GM10248 (cell line): ENCODE results near the gene MKRN1.
"Not testable (repeated sequence)": the region's sequence is repeated elsewhere in the genome, so short reads cannot be mapped to it uniquely, and the experiment has no call there.

Experiments
- CTCF ChIA-PET: fragments of 300-600 bp; sonication (Branson Sonifier 250); formaldehyde crosslinking; extraction: SDS; loops from one replicate; lab custom pipeline; 2021; ENCODE audit warnings: antibody characterized with exemption; lab: Yijun Ruan, JAX
- POLR2A ChIA-PET: fragments of 350-650 bp; sonication (Branson Sonifier 250); formaldehyde crosslinking; extraction: SDS; loops from one replicate; lab custom pipeline; 2020; ENCODE audit warnings: antibody characterized with exemption; lab: Yijun Ruan, JAX
- DNase-seq: peaks from one replicate; pipeline ENCODE4 v3.0.0; 2012; ENCODE audit errors: extremely low spot score
- TF ChIP-seq, protein P1 (sequence below): IDR thresholded peaks from 2 replicates; pipeline ENCODE4 v1.5.1; 2012; ENCODE audit warnings: mild to moderate bottlenecking, low read depth; ENCODE audit errors: extremely low read depth, missing control alignments, control extremely low read depth

The MKRN1 gene

GRCh38 chr7:140454657-140455015, 24.7 kb downstream of the MKRN1 start:
- ChIA-PET POLR2A (no interaction called here), CTCF (interaction anchor here (0.9 to 1.5 kb wide), 2 partner anchors 10 to 15 kb away, joined by 3 to 4 read pairs; no protein-coding TSS in a partner anchor)
- DNase-seq = no peak
- TF ChIP-seq, protein P1, sequence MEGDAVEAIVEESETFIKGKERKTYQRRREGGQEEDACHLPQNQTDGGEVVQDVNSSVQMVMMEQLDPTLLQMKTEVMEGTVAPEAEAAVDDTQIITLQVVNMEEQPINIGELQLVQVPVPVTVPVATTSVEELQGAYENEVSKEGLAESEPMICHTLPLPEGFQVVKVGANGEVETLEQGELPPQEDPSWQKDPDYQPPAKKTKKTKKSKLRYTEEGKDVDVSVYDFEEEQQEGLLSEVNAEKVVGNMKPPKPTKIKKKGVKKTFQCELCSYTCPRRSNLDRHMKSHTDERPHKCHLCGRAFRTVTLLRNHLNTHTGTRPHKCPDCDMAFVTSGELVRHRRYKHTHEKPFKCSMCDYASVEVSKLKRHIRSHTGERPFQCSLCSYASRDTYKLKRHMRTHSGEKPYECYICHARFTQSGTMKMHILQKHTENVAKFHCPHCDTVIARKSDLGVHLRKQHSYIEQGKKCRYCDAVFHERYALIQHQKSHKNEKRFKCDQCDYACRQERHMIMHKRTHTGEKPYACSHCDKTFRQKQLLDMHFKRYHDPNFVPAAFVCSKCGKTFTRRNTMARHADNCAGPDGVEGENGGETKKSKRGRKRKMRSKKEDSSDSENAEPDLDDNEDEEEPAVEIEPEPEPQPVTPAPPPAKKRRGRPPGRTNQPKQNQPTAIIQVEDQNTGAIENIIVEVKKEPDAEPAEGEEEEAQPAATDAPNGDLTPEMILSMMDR = no peak

DNA sequence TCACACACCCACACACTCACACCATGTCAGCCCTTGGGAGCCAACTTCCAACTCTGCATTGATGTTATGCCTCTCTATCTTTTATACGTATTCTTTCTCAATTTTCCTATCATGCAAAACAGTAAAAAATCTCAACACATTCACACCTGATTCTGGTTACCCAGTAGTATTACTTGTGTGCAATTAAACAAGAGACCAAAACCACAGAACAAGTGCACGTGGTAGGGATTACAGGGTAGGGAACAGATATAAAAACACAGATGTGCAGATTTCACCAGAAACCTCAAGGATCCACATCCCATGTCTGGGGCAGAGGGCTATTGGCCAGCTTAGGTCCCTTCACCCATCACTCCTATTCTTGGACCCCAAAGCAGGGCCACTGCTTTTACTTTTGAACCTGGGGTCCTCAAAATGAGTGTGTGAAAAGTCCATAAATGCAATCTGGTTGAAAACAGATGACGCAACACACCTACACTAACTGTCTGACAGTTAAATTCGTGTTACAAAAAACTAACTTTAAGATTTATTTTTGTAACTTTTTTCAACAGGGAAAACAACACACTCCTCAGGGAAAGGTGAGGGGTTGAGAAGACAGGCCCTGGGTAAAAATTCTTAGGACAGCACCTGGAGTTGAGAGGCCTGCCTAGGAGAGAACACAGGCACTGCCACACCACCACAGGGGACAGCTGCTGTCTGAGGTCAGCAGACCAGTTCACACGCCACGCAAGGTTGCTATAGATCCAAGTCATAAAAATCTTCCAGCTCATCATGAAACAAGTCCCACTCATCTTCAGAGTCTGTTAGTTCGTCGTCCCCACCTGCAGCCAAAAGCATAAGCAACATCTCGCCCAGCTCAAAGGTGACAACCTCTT, 25.3 kb downstream of the MKRN1 start:
- POLR2A ChIA-PET, DNase-seq: not testable (repeated sequence)
- CTCF ChIA-PET = interaction anchor here (1.0 to 2.3 kb wide), 4 partner anchors 9 to 15 kb away, joined by 3 to 8 read pairs (median 4); no protein-coding TSS in a partner anchor

- ChIA-PET CTCF (interaction anchor here (1.0 to 2.3 kb wide), 5 partner anchors 10 to 14 kb away, joined by 3 to 8 read pairs (median 4); no protein-coding TSS in a partner anchor), POLR2A (no interaction called here)
- TF ChIP-seq, protein P1 = no peak
- DNase-seq = no peak
Observed at GRCh38 chr7:140453273-140453672, 26.0 kb downstream of the MKRN1 start.

DNA sequence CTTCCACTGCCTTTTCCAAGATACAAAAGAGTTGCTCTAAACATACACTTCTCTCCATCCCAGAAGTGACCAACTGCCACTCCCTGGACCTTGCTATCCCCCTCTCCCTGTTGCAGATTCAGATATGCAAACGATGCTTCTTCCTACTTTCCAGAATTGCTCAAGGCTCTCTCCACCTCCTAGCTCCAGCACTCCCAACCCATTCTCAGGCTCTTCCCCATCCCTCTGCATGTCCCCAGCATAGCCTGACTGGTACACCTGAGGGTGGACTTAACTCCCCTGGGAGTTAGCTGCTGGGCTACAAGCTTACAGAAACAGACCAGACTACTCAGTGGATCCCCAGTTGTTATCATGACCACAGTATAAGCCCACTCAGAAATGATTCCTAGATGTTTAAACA, 27.6 kb downstream of the MKRN1 start:
- CTCF ChIA-PET = interaction anchor here (1.4 to 2.3 kb wide), 2 partner anchors 8 to 26 kb away, joined by 3 to 8 read pairs; no protein-coding TSS in a partner anchor
- no peak for DNase-seq
- POLR2A ChIA-PET = no interaction called here
- TF ChIP-seq, protein P1 = no peak

- ChIA-PET POLR2A (no interaction called here), CTCF (interaction anchor here (0.6 to 2.4 kb wide), 2 partner anchors 10 to 65 kb away, joined by 3 to 8 read pairs; no protein-coding TSS in a partner anchor)
- TF ChIP-seq, protein P1 = no peak
- no peak for DNase-seq
Observed at GRCh38 chr7:140448781-140449480, 30.4 kb downstream of the MKRN1 start.

GRCh38 chr7:140447841-140448240, 31.5 kb downstream of the MKRN1 start:
- TF ChIP-seq, protein P1 = no peak
- POLR2A ChIA-PET = no interaction called here

More at GRCh38 chr7:140447841-140448240, 31.5 kb downstream of the MKRN1 start:
- CTCF ChIA-PET = interaction anchor here (2.4 kb wide), 1 partner anchor 9 kb away, joined by 8 read pairs; no protein-coding TSS in a partner anchor
- DNase-seq = no peak
